Smooth muscle cell (in vitro differentiated cells): ENCODE measurements around the gene JPT2. TPM values are rescaled to one million over a fixed set of nuclear protein-coding genes. Genes with fewer than 3 reads are reported as not detected.

Experiments
- DNase-seq: peaks from one replicate; lab custom pipeline; 2025; ENCODE audit not compliant: unreplicated experiment; lab: John Stamatoyannopoulos, UW
- H2AFZ ChIP-seq: fragments of 200-600 bp; sonication (generic); 2 replicates; pipeline ENCODE4 v1.6.0; 2016; ENCODE audit warnings: antibody characterized with exemption, low read depth, mild to moderate bottlenecking
- H3F3A ChIP-seq: fragments of 200-600 bp; sonication (generic); 2 replicates; pipeline ENCODE4 v1.6.0; 2017; ENCODE audit warnings: antibody characterized with exemption, low read depth
- H3K27ac ChIP-seq: fragments of 200-600 bp; sonication (generic); 2 replicates; pipeline ENCODE4 v1.5.1; 2016; ENCODE audit warnings: low read depth, mild to moderate bottlenecking
- H3K27me3 ChIP-seq: fragments of 200-600 bp; sonication (generic); 2 replicates; pipeline ENCODE4 v1.6.1; 2016; ENCODE audit warnings: low read depth, mild to moderate bottlenecking
- H3K36me3 ChIP-seq: fragments of 200-600 bp; sonication (generic); 2 replicates; pipeline ENCODE4 v1.5.1; 2016; ENCODE audit warnings: low read depth
- H3K4me1 ChIP-seq: fragments of 200-600 bp; sonication (generic); 2 replicates; pipeline ENCODE4 v1.5.1; 2016; ENCODE audit warnings: low read depth
- H3K4me2 ChIP-seq: fragments of 200-600 bp; sonication (generic); 2 replicates; pipeline ENCODE4 v1.6.0; 2016; ENCODE audit warnings: mild to moderate bottlenecking
- H3K4me3 ChIP-seq: fragments of 200-600 bp; sonication (generic); 2 replicates; pipeline ENCODE4 v1.5.1; 2016; ENCODE audit warnings: mild to moderate bottlenecking
- H3K79me2 ChIP-seq: fragments of 200-600 bp; sonication (generic); 2 replicates; pipeline ENCODE4 v1.6.0; 2016; ENCODE audit warnings: low read depth, mild to moderate bottlenecking
- H3K9ac ChIP-seq: fragments of 200-600 bp; sonication (generic); 2 replicates; pipeline ENCODE4 v1.6.0; 2016; ENCODE audit warnings: low read depth
- H3K9me3 ChIP-seq: fragments of 200-600 bp; sonication (generic); replicated peaks from 2 replicates; pipeline ENCODE4 v1.5.1; 2016; ENCODE audit warnings: low read depth
- H4K20me1 ChIP-seq: fragments of 200-600 bp; sonication (generic); 2 replicates; pipeline ENCODE4 v1.6.0; 2016; ENCODE audit warnings: low read depth
- WGBS: methylation state at CpG from one replicate; pipeline ENCODE4 v1.1.7; 2016; ENCODE audit warnings: low lambda C conversion rate; 5-methylcytosine and 5-hydroxymethylcytosine counted together
- polyA plus RNA-seq: library from polyadenylated mRNA; unstranded; fragments of >200 nt; fragmentation: Nextera tagmentation; extraction: Ambion mirVana; gene quantifications from 2 replicates; pipeline ENCODE4 v1.2.1, GENCODE V29; 2016
- total RNA-seq: library from RNA; depleted of rRNA; stranded (reverse); fragments of >200 nt; gene quantifications from 2 replicates; pipeline ENCODE4 v1.2.3, GENCODE V29; 2014
- TF ChIP-seq, protein P1 (sequence below): fragments of 200-600 bp; sonication (generic); IDR thresholded peaks from 2 replicates; pipeline ENCODE4 v1.5.1; 2017; ENCODE audit warnings: borderline replicate concordance, mild to moderate bottlenecking, antibody characterized with exemption; ENCODE audit not compliant: insufficient read depth, poor library complexity, severe bottlenecking

JPT2 gene
- total and polyA plus RNA-seq, 2 experiments from 2014 or later, result 7.2 to 28.6 TPM

DNA sequence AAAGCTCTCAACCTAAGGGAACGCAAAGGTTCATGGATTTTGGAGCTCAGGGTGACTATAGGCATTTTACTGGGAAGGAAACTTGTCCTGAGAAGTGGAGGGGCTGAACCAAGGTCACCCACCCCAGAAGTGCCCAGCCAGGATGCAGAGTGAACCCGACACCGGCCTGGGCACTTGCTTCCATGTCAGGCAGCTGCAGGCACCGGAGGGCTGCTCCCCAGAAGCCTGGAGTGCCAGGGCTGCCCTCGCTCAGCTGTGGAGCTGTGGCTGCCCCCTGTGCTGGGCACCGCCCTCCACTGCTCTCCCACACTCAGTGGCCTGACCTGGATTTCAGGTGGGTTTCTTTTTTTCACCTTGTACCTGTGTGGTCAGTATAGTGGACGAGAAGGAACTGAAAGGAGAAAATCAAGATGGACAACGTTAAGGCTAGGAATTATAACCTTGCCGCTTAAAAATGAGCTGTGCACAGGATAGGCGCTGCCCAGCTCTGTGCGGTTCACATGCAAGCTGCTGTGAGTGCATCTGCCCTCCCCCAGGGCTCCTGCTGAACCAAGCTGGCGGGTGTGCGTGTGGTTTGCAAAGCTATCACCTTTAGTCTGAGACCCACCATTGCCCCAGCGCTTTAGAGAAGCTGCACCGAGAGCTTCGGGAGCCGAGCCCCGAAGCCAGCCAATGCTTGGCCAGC is 30.1 kb downstream of the JPT2 start:
- DNase-seq, result no peak
- Histone ChIP-seq H3K4me1 (peaks cover 9% of the 10 kb centered on the region), H3F3A (peaks cover 13% of the 10 kb centered on the region), H3K4me2 (peak overlapping the region; percentile 91), H3K9me3 (no peaks in the 10 kb centered on the region), H3K79me2 (peaks cover 71% of the 10 kb centered on the region), H3K27ac (peak overlapping the region; percentile 16), H3K9ac (no peak overlapping the region), H2AFZ (no peak overlapping the region), H3K4me3 (no peak overlapping the region), H3K27me3 (no peaks in the 10 kb centered on the region), H3K36me3 (no peaks in the 10 kb centered on the region), H4K20me1 (peaks cover 62% of the 10 kb centered on the region)
- TF ChIP-seq, protein P1, sequence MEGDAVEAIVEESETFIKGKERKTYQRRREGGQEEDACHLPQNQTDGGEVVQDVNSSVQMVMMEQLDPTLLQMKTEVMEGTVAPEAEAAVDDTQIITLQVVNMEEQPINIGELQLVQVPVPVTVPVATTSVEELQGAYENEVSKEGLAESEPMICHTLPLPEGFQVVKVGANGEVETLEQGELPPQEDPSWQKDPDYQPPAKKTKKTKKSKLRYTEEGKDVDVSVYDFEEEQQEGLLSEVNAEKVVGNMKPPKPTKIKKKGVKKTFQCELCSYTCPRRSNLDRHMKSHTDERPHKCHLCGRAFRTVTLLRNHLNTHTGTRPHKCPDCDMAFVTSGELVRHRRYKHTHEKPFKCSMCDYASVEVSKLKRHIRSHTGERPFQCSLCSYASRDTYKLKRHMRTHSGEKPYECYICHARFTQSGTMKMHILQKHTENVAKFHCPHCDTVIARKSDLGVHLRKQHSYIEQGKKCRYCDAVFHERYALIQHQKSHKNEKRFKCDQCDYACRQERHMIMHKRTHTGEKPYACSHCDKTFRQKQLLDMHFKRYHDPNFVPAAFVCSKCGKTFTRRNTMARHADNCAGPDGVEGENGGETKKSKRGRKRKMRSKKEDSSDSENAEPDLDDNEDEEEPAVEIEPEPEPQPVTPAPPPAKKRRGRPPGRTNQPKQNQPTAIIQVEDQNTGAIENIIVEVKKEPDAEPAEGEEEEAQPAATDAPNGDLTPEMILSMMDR, result no peak
- 96% methylated on average over 18 of the region's 18 CpGs for WGBS

DNA sequence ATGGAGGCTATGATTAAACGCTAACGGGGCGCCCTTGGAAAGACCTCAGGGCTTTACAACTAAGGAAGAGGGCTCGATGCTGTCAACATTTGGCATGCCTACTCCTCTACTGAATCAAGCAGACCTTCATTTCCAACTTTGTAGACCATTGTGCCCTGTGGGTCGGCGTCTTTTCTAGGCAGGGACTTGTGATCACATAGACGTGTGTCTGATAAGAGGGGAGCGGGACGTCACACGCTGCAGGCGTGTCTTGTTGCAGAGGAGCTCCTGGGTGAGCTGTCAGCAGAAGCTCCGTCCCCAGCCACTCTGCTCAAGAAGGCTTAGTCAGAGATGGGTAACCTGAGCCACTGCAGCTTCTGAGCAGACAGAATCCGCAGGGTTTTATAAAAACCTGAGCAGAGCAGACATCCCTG is 30.7 kb downstream of the JPT2 start:
- H3K36me3 ChIP-seq, result no peaks in the 10 kb centered on the region
- TF ChIP-seq, protein P1, result no peak
- no peaks in the 10 kb centered on the region for H3K27me3 ChIP-seq
- WGBS, result 78% methylated on average over 13 of the region's 13 CpGs
- H4K20me1 ChIP-seq, result peaks cover 68% of the 10 kb centered on the region
- peak overlapping the region; percentile 24 for H3K4me2 ChIP-seq
- no peak overlapping the region for H2AFZ ChIP-seq
- no peaks in the 10 kb centered on the region for H3K9me3 ChIP-seq
- peaks cover 10% of the 10 kb centered on the region for H3F3A ChIP-seq
- DNase-seq, result no peak
- H3K79me2 ChIP-seq, result peaks cover 77% of the 10 kb centered on the region
- H3K27ac ChIP-seq, result peak overlapping the region; percentile 16
- H3K9ac ChIP-seq, result no peak overlapping the region
- H3K4me1 ChIP-seq, result peaks cover 9% of the 10 kb centered on the region
- no peak overlapping the region for H3K4me3 ChIP-seq

DNA sequence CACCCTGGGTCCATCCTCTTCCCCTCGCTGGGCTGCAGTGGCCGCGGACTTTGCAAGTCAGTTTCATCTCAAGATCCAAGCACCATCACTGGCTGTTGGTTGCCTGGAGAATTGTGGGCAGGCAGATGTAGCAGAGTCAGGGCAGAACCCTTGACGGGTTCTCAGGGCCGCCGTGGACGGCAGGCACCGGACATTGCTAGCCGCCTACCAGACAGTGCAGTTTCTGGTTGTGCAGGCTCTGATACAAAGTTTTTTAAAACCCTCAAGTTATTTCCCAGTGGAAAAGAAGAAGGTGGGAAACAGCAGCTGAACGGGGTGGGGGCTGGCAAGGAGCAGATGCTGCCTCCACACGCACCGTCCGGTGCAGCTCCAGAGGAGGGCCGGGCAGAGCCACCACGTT is 31.3 kb downstream of the JPT2 start:
- no peak for DNase-seq
- peak overlapping the region; percentile 16 for H3K27ac ChIP-seq
- 97% methylated on average over 15 of the region's 15 CpGs for WGBS
- no peak overlapping the region for H3K4me2 ChIP-seq
- H3F3A ChIP-seq, result peaks cover 4% of the 10 kb centered on the region
- H3K79me2 ChIP-seq, result peaks cover 82% of the 10 kb centered on the region
- H3K9ac ChIP-seq, result no peak overlapping the region
- H3K9me3 ChIP-seq, result no peaks in the 10 kb centered on the region
- H3K4me1 ChIP-seq, result peaks cover 9% of the 10 kb centered on the region
- H2AFZ ChIP-seq, result no peak overlapping the region
- H4K20me1 ChIP-seq, result peaks cover 74% of the 10 kb centered on the region
- H3K27me3 ChIP-seq, result no peaks in the 10 kb centered on the region
- TF ChIP-seq, protein P1, result no peak
- no peaks in the 10 kb centered on the region for H3K36me3 ChIP-seq
- H3K4me3 ChIP-seq, result no peak overlapping the region
